Testis (tissue), 2 donors: ENCODE results near the gene KIAA1210.

ENCODE experiments used
- POLR2A ChIP-seq: fragments of 450-650 bp; IDR thresholded peaks from one replicate; pipeline ENCODE4 v1.6.1; 2017; ENCODE audit warnings: antibody characterized with exemption, mild to moderate bottlenecking, moderate library complexity
- TF ChIP-seq, protein P1 (sequence below), 3 experiments: fragments of 450-650 bp in 2 of 3; fragments of 200-600 bp in 1 of 3; sonication (generic) in 1 of 3; IDR thresholded peaks; one replicate each; pipeline ENCODE4 v1.5.1; 2016 to 2019; ENCODE audit warnings: antibody characterized with exemption in 3 of 3, mild to moderate bottlenecking in 2 of 3, moderate library complexity in 1 of 3

DNA sequence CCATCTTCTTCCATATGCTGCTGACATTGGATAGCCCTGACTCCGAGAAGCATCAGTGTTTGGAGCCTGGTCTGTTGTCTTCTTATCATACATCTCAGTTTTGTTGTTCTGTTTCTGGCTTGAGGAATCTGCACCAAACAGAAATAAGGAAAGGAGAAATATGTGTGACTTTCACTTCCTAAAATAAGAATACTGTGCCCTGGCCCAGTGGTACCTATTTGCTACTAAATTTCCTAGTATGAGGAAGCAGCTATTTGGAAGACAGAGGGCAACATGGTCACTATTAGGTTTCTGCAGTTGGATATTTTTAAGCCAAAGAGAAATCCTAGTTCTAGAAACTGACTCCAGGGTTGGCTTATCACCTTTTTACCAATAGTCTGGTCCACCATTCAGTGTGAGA is 38.0 kb downstream of the KIAA1210 start:
- TF ChIP-seq, protein P1, sequence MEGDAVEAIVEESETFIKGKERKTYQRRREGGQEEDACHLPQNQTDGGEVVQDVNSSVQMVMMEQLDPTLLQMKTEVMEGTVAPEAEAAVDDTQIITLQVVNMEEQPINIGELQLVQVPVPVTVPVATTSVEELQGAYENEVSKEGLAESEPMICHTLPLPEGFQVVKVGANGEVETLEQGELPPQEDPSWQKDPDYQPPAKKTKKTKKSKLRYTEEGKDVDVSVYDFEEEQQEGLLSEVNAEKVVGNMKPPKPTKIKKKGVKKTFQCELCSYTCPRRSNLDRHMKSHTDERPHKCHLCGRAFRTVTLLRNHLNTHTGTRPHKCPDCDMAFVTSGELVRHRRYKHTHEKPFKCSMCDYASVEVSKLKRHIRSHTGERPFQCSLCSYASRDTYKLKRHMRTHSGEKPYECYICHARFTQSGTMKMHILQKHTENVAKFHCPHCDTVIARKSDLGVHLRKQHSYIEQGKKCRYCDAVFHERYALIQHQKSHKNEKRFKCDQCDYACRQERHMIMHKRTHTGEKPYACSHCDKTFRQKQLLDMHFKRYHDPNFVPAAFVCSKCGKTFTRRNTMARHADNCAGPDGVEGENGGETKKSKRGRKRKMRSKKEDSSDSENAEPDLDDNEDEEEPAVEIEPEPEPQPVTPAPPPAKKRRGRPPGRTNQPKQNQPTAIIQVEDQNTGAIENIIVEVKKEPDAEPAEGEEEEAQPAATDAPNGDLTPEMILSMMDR (IDR thresholded peaks at IDR 0.05) = no peak
- TF ChIP-seq POLR2A = no peak
